Gastrocnemius medialis (tissue), 4 donors: ENCODE results near the gene MPPED2. TPM values are rescaled to one million over a fixed set of nuclear protein-coding genes. Genes with fewer than 3 reads are reported as not detected.
A peak's percentile ranks its signal among the peaks of the same experiment; 100 is the strongest.

Source experiments
- ATAC-seq, 2 donors: fragments of 150-250 bp; one replicate each; pipeline ENCODE4 v1.9.1; 2016
- DNase-seq, 2 donors: peaks; one replicate each; pipeline ENCODE4 v3.0.0-alpha.2; 2019
- H3K27ac ChIP-seq, 4 donors: fragments of 200-600 bp; sonication (generic); 1 replicate in 1 of 4; 2 replicates in 3 of 4; pipeline ENCODE4 v1.5.1; 2016 to 2018; ENCODE audit warnings: mild to moderate bottlenecking in 2 of 4, moderate library complexity in 1 of 4
- H3K27me3 ChIP-seq, 3 donors: fragments of 200-600 bp; sonication (generic) in 2 of 3; 1 replicate in 1 of 3; 2 replicates in 2 of 3; pipeline versions ENCODE4 v1.5.1 to v1.6.0; 2016 to 2019; ENCODE audit warnings: mild to moderate bottlenecking in 1 of 3, moderate library complexity in 1 of 3
- H3K36me3 ChIP-seq, 2 donors: fragments of 200-600 bp; sonication (generic) in 1 of 2; one replicate each; pipeline ENCODE4 v1.5.1; 2017 to 2018
- H3K4me1 ChIP-seq, 2 donors: fragments of 200-600 bp; sonication (generic) in 1 of 2; one replicate each; pipeline ENCODE4 v1.5.1; 2016 to 2017; ENCODE audit warnings: mild to moderate bottlenecking in 2 of 2
- H3K4me3 ChIP-seq, 4 donors: fragments of 200-600 bp; sonication (generic) in 3 of 4; 1 replicate in 1 of 4; 2 replicates in 3 of 4; pipeline ENCODE4 v1.5.1; 2016 to 2019; ENCODE audit warnings: mild to moderate bottlenecking in 2 of 4
- H3K9me3 ChIP-seq, 3 donors: fragments of 200-600 bp; sonication (generic) in 2 of 3; 1 replicate in 1 of 3; 2 replicates in 2 of 3; pipeline ENCODE4 v1.5.1; 2016 to 2019
- POLR2A ChIP-seq, 2 donors: fragments of 450-650 bp; IDR thresholded peaks; one replicate each; pipeline ENCODE4 v1.6.1; 2017; ENCODE audit warnings: antibody characterized with exemption in 2 of 2, mild to moderate bottlenecking in 2 of 2, moderate library complexity in 2 of 2
- in situ Hi-C, 4 donors: fragments of 200-750 bp; cut with MboI; loops; one replicate each; pipeline versions ENCODE4 v1.15.0 to v1.8.0; 2017; ENCODE audit warnings: low sequenced_read_pairs in 4 of 4
- intact Hi-C: fragments of 100-400 bp; cut with DNase I; formaldehyde crosslinking; loops from one replicate; pipeline ENCODE4 v1.15.1; 2023; ENCODE audit warnings: low total_unique reads
- total RNA-seq, 4 donors: library from RNA; depleted of rRNA; stranded (reverse); fragments of >200 nt; gene quantifications; one replicate each; pipeline versions ENCODE4 v1.1.0 to v1.2.3, GENCODE V29; 2016
- TF ChIP-seq, protein P1 (sequence below), 5 experiments: fragments of 450-650 bp in 3 of 5; fragments of 200-600 bp in 2 of 5; sonication (generic) in 2 of 5; IDR thresholded peaks in 4 of 5; conservative IDR thresholded peaks in 1 of 5; 1 replicate in 4 of 5; 2 replicates in 1 of 5; pipeline ENCODE4 v1.5.1; 2016 to 2019; ENCODE audit warnings: antibody characterized with exemption in 5 of 5, mild to moderate bottlenecking in 3 of 5, moderate library complexity in 3 of 5

The MPPED2 gene
- total RNA-seq, 4 donors from 2014 or later = 0.78 to 4.4 (median 2.2) TPM

DNA sequence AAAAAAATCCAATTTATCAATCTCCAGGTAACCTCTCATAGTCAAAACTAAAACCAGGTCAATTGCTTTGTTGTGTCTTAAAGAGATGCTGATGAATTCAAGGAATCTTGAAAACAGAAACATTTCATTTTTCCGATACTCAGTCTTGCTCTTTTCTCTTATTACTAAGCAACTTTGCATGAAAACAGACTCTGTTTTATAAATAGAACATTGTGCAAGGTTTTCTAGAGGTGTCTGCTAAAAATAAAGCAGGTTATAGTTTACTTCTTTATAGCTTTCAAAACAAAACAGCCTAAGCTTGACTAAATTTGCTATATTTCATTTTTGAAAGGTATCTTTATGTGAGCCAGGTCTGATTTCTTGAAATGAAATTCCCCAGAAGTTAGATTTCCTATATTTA, 154.0 kb downstream of the MPPED2 start:
- ATAC-seq (peak; percentile 75 to 83), DNase-seq (no peak)
- in situ Hi-C loops = no loop called here
- peaks cover 21 to 27% of the 10 kb centered on the region in 2 donors for H3K4me1 ChIP-seq
- no peaks in the 10 kb centered on the region for H3K36me3 ChIP-seq
- H3K9me3 ChIP-seq = no peaks in the 10 kb centered on the region
- TF ChIP-seq, protein P1, sequence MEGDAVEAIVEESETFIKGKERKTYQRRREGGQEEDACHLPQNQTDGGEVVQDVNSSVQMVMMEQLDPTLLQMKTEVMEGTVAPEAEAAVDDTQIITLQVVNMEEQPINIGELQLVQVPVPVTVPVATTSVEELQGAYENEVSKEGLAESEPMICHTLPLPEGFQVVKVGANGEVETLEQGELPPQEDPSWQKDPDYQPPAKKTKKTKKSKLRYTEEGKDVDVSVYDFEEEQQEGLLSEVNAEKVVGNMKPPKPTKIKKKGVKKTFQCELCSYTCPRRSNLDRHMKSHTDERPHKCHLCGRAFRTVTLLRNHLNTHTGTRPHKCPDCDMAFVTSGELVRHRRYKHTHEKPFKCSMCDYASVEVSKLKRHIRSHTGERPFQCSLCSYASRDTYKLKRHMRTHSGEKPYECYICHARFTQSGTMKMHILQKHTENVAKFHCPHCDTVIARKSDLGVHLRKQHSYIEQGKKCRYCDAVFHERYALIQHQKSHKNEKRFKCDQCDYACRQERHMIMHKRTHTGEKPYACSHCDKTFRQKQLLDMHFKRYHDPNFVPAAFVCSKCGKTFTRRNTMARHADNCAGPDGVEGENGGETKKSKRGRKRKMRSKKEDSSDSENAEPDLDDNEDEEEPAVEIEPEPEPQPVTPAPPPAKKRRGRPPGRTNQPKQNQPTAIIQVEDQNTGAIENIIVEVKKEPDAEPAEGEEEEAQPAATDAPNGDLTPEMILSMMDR (IDR thresholded peaks at IDR 0.05 in 4 of 5, conservative IDR thresholded peaks at IDR 0.05 in 1 of 5) = no peak
- no peak for TF ChIP-seq POLR2A (IDR thresholded peaks at IDR 0.05)
- intact Hi-C loops = loop anchor here (5.0 kb wide), 1 partner anchor 70 kb away; no protein-coding TSS in a partner anchor
- H3K4me3 ChIP-seq = peak overlapping the region in 3 of 4 donors; percentile 5 to 18 (median 16)
- H3K27me3 ChIP-seq = no peaks in the 10 kb centered on the region
- H3K27ac ChIP-seq = peak overlapping the region in 3 of 4 donors; percentile 29 to 69 (median 47)

DNA sequence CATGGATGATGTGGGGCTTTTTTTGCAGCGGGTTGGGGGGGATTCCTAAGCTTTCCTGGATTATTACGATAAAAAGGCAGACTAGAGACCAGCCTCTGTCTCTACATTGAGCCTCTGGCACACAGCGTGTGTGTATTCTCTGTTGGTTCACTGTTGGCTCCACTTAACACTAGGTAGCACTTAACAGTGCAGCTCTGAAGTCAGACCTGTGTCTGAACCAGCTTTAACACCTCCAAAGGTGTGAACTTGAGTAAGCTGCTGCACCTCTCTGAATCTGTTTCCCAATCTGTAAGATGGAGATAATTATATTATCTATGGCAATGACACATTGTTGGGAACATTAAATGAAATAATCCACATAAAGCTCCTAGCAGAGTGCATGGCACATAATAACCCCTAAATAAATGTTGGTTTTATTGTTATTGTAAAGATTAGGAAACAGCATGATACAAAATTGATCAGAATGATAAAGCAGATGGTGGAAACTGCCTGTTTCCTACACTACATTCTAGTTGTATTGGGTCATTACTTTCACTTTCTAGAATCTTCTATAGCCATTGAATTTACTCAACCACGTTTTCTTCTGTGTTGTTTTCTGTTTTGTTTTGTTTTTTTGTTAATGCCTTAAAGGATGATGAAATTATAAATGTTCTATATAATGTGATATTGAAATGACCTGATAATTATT, 154.9 kb downstream of the MPPED2 start:
- no peak for TF ChIP-seq POLR2A (IDR thresholded peaks at IDR 0.05)
- TF ChIP-seq, protein P1 (IDR thresholded peaks at IDR 0.05 in 4 of 5, conservative IDR thresholded peaks at IDR 0.05 in 1 of 5) = no peak
- Histone ChIP-seq H3K27ac (peak overlapping the region in 2 of 4 donors; percentile 29 to 69), H3K4me1 (peaks cover 21 to 27% of the 10 kb centered on the region in 2 donors), H3K36me3 (no peaks in the 10 kb centered on the region), H3K27me3 (no peaks in the 10 kb centered on the region), H3K4me3 (peak overlapping the region in 3 of 4 donors; percentile 5 to 18 (median 16)), H3K9me3 (no peaks in the 10 kb centered on the region)
- intact Hi-C loops (loop anchor here (5.0 kb wide), 1 partner anchor 71 kb away; no protein-coding TSS in a partner anchor), in situ Hi-C loops (no loop called here)
- ATAC-seq (no peak), DNase-seq (no peak)

DNA sequence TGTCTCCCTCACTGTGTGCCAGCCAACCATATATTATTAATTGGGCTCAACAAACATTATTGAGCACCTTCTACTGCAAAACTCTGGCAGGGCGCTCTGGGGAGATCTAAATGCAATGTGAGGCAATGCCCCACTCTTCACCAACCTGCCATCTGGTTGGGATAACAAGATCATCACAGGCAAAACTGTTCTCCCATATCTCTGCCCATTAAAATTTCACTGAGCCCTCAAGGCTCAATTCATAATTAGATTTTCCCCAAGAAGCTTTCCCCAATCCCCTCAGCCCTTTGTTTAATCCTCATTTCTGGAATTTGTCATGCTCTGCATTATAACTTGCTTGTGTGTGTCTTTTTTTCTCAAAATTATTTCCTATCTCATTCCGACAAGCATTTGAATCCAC, 156.6 kb downstream of the MPPED2 start:
- H3K36me3 ChIP-seq = no peaks in the 10 kb centered on the region
- no peak overlapping the region for H3K4me3 ChIP-seq
- no peaks in the 10 kb centered on the region for H3K27me3 ChIP-seq
- peaks cover 21 to 29% of the 10 kb centered on the region in 2 donors for H3K4me1 ChIP-seq
- TF ChIP-seq, protein P1 (IDR thresholded peaks at IDR 0.05 in 4 of 5, conservative IDR thresholded peaks at IDR 0.05 in 1 of 5) = no peak
- TF ChIP-seq POLR2A (IDR thresholded peaks at IDR 0.05) = no peak
- H3K27ac ChIP-seq = no peak overlapping the region
- H3K9me3 ChIP-seq = no peaks in the 10 kb centered on the region
- DNase-seq (no peak), ATAC-seq (no peak)
- intact Hi-C loops = no loop called here
- in situ Hi-C loops = no loop called here

DNA sequence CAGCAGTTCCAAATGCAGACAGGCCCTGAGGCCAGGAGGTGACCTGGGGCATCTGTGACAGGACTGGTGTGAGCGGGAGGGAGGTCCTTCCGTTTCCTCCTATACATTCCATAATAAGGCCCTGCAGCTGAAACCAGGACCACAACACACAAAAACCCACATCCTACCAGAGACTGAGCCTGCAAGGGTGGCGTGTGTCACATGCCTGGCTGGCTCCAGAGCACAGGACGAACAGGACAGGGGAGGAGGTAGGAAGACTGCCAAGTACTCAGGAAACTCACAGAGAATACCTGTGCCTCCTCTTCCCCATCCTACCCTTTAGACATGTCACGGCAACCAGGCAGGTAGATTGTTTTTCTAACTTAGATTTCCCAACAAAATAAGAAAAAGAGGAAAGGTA, 159.4 kb downstream of the MPPED2 start:
- no peak for TF ChIP-seq POLR2A (IDR thresholded peaks at IDR 0.05)
- TF ChIP-seq, protein P1 (IDR thresholded peaks at IDR 0.05 in 4 of 5, conservative IDR thresholded peaks at IDR 0.05 in 1 of 5) = no peak
- intact Hi-C loops (no loop called here), in situ Hi-C loops (no loop called here)
- no peaks in the 10 kb centered on the region for H3K9me3 ChIP-seq
- DNase-seq (no peak), ATAC-seq (no peak)
- no peaks in the 10 kb centered on the region for H3K36me3 ChIP-seq
- no peaks in the 10 kb centered on the region for H3K27me3 ChIP-seq
- peaks cover 15 to 26% of the 10 kb centered on the region in 2 donors for H3K4me1 ChIP-seq
- no peak overlapping the region for H3K27ac ChIP-seq
- no peak overlapping the region for H3K4me3 ChIP-seq
